ENCODE results near the gene ULK4.
"Not testable (repeated sequence)": the region's sequence is repeated elsewhere in the genome, so short reads cannot be mapped to it uniquely, and the experiment has no call there.

ULK4 gene

DNA sequence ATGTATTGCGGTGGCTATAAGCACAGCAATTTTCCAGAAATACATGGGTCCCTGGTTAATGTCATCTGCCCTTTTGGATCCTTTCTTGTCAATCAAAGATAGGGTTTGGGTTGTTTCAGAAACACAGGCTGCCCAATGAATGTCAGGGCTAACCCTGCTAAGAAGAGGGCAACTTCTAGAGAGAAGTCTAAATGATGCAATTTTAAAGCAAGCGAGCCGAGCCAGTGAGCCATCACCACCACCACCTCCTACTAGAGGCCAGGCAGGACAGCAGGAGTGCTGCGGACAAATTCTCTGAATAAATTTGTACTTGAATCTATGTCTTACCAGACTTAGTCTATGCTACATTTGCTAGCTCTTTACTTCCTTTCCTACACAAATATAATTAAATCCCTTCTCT, 514.2 kb downstream of the ULK4 start:
- Histone ChIP-seq H3K27me3 (ENCODE audit: insufficient read depth, low read length, poor library complexity) (no peaks in the 10 kb centered on the region), H3K4me3 (ENCODE audit: low read depth in 1 of 2, low read length in 2 of 2) (no peak overlapping the region), H3K27ac (ENCODE audit: low read length) (no peak overlapping the region), H3K4me2 (ENCODE audit: insufficient read depth, low read length) (no peak overlapping the region), H3K36me3 (ENCODE audit: insufficient read depth, low read length) (no peaks in the 10 kb centered on the region), H3K4me1 (ENCODE audit: insufficient read depth, low read length) (no peaks in the 10 kb centered on the region), H3K9me3 (ENCODE audit: insufficient read depth, low read length, severe bottlenecking) (no peaks in the 10 kb centered on the region), H3K9ac (ENCODE audit: low read depth, low read length) (no peak overlapping the region), H4K20me1 (ENCODE audit: insufficient read depth, low read length) (no peaks in the 10 kb centered on the region), H3K79me2 (ENCODE audit: insufficient read depth, low read length) (no peaks in the 10 kb centered on the region), H2AFZ (ENCODE audit: low read depth, low read length) (no peak overlapping the region)
- no peak for ATAC-seq (ENCODE audit: insufficient read depth, low read depth)
- no peak for TF ChIP-seq EZH2 (IDR thresholded peaks at IDR 0.05; ENCODE audit: borderline replicate concordance, low read depth, low read length, severe bottlenecking)
- no peak for TF ChIP-seq CTCF (IDR thresholded peaks at IDR 0.05; ENCODE audit: borderline replicate concordance, extremely low read depth, low read length, poor library complexity, severe bottlenecking)
- DNase-seq, result no peak

GRCh38 chr3:41446316-41446715, 515.6 kb downstream of the ULK4 start:
- not testable (repeated sequence) for H3K9ac ChIP-seq (ENCODE audit: low read depth, low read length); H3K4me2 ChIP-seq (ENCODE audit: insufficient read depth, low read length); H2AFZ ChIP-seq (ENCODE audit: low read depth, low read length); H3K4me1 ChIP-seq (ENCODE audit: insufficient read depth, low read length); H3K9me3 ChIP-seq (ENCODE audit: insufficient read depth, low read length, severe bottlenecking); H4K20me1 ChIP-seq (ENCODE audit: insufficient read depth, low read length); H3K27me3 ChIP-seq (ENCODE audit: insufficient read depth, low read length, poor library complexity); DNase-seq; H3K36me3 ChIP-seq (ENCODE audit: insufficient read depth, low read length); H3K27ac ChIP-seq (ENCODE audit: low read length); ATAC-seq (ENCODE audit: insufficient read depth, low read depth); H3K4me3 ChIP-seq (ENCODE audit: low read depth in 1 of 2, low read length in 2 of 2); H3K79me2 ChIP-seq (ENCODE audit: insufficient read depth, low read length)

DNA sequence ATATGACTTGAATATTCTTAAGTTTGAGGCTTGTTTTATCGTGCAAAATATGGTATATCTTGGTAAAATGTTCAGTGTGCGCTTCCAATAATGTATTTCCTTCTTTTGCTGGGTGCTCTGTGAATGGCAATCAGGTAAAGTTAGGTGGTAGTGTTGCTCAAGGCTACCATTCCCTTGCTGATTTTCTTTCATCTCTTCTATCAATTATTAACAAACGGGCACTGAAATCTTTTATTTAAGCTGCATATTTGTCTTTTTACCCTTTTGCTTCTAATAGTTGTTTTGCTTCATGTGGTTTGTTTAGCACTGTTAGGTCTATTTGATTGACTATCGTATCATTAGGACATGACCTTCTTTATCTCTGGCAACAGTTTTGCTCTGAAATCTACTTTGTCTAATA, 520.3 kb downstream of the ULK4 start:
- no peaks in the 10 kb centered on the region for H3K36me3 ChIP-seq (ENCODE audit: insufficient read depth, low read length)
- TF ChIP-seq CTCF (IDR thresholded peaks at IDR 0.05; ENCODE audit: borderline replicate concordance, extremely low read depth, low read length, poor library complexity, severe bottlenecking) (no peak), EZH2 (IDR thresholded peaks at IDR 0.05; ENCODE audit: borderline replicate concordance, low read depth, low read length, severe bottlenecking) (no peak)
- H3K27me3 ChIP-seq (ENCODE audit: insufficient read depth, low read length, poor library complexity), result no peaks in the 10 kb centered on the region
- H3K79me2 ChIP-seq (ENCODE audit: insufficient read depth, low read length), result no peaks in the 10 kb centered on the region
- H4K20me1 ChIP-seq (ENCODE audit: insufficient read depth, low read length), result no peaks in the 10 kb centered on the region
- DNase-seq, result no peak
- no peak for ATAC-seq (ENCODE audit: insufficient read depth, low read depth)
- no peak overlapping the region for H3K4me3 ChIP-seq (ENCODE audit: low read depth in 1 of 2, low read length in 2 of 2)
- H2AFZ ChIP-seq (ENCODE audit: low read depth, low read length), result no peak overlapping the region
- no peak overlapping the region for H3K9ac ChIP-seq (ENCODE audit: low read depth, low read length)
- H3K9me3 ChIP-seq (ENCODE audit: insufficient read depth, low read length, severe bottlenecking), result no peaks in the 10 kb centered on the region
- H3K27ac ChIP-seq (ENCODE audit: low read length), result no peak overlapping the region
- H3K4me2 ChIP-seq (ENCODE audit: insufficient read depth, low read length), result no peak overlapping the region
- H3K4me1 ChIP-seq (ENCODE audit: insufficient read depth, low read length), result no peaks in the 10 kb centered on the region

DNA sequence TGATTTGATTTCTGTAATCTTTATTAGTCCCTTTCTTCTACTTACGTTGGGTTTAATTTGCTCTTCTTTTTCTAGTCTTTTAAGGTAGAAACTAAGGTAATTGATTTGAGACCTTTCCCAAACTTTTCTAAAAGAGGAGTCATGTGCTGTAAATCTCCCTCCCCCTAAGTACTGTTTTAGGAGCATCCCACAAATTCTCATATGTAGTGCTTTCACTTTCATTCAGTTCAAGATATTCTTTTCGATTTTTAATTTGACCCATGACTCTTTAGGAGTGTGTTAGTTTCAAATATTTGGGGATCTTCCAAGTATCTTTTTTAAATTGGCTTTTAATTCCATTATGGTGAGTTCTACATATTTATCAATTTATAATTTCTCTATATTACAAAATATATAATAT, 520.8 kb downstream of the ULK4 start:
- Histone ChIP-seq H4K20me1 (ENCODE audit: insufficient read depth, low read length) (no peaks in the 10 kb centered on the region), H3K27ac (ENCODE audit: low read length) (no peak overlapping the region), H3K4me3 (ENCODE audit: low read depth in 1 of 2, low read length in 2 of 2) (no peak overlapping the region), H3K9me3 (ENCODE audit: insufficient read depth, low read length, severe bottlenecking) (no peaks in the 10 kb centered on the region), H3K9ac (ENCODE audit: low read depth, low read length) (no peak overlapping the region), H2AFZ (ENCODE audit: low read depth, low read length) (no peak overlapping the region), H3K27me3 (ENCODE audit: insufficient read depth, low read length, poor library complexity) (no peaks in the 10 kb centered on the region), H3K4me1 (ENCODE audit: insufficient read depth, low read length) (no peaks in the 10 kb centered on the region), H3K79me2 (ENCODE audit: insufficient read depth, low read length) (no peaks in the 10 kb centered on the region), H3K36me3 (ENCODE audit: insufficient read depth, low read length) (no peaks in the 10 kb centered on the region), H3K4me2 (ENCODE audit: insufficient read depth, low read length) (no peak overlapping the region)
- no peak for ATAC-seq (ENCODE audit: insufficient read depth, low read depth)
- TF ChIP-seq CTCF (IDR thresholded peaks at IDR 0.05; ENCODE audit: borderline replicate concordance, extremely low read depth, low read length, poor library complexity, severe bottlenecking), result no peak
- no peak for DNase-seq

All from DND-41 (cell line).